C4-2B (cell line): Measurements from ENCODE around the gene ALOX15.

Source experiments
- CTCF ChIP-seq: fragments of 450-650 bp; conservative IDR thresholded peaks from 2 replicates; pipeline ENCODE4 v1.5.1; 2017; ENCODE audit warnings: mild to moderate bottlenecking
- ZFX ChIP-seq: fragments of 450-650 bp; IDR thresholded peaks from 2 replicates; pipeline ENCODE4 v1.6.1; 2017

GRCh38 chr17:4672751-4673150 lies 31.3 kb upstream of the ALOX15 start:
- TF ChIP-seq CTCF (no peak), ZFX (no peak)
